DOHH2 (cell line): ENCODE results near the gene KLK12.

Source experiments
- H3F3A ChIP-seq: fragments of 200-600 bp; sonication (generic), shearing (Covaris generic); 2 replicates; pipeline ENCODE4 v1.6.0; 2016; ENCODE audit warnings: antibody characterized with exemption, mild to moderate bottlenecking; ENCODE audit not compliant: control insufficient read depth, insufficient read depth
- H3K27ac ChIP-seq: fragments of 200-600 bp; sonication (generic); 2 replicates; pipeline ENCODE4 v1.5.1; 2014; ENCODE audit warnings: low read depth, mild to moderate bottlenecking, low read length, moderate library complexity
- H3K27me3 ChIP-seq: fragments of 200-600 bp; sonication (generic); 2 replicates; pipeline ENCODE4 v1.6.1; 2014; ENCODE audit warnings: mild to moderate bottlenecking, low read length, mixed read lengths; ENCODE audit not compliant: control insufficient read depth
- H3K36me3 ChIP-seq: fragments of 200-600 bp; sonication (generic); 2 replicates; pipeline ENCODE4 v1.6.1; 2014; ENCODE audit warnings: mild to moderate bottlenecking, low read length, moderate library complexity, mixed read lengths; ENCODE audit not compliant: control insufficient read depth
- H3K4me1 ChIP-seq: fragments of 200-600 bp; sonication (generic); 2 replicates; pipeline ENCODE4 v1.6.1; 2014; ENCODE audit warnings: mild to moderate bottlenecking, low read length, mixed read lengths; ENCODE audit not compliant: control insufficient read depth
- H3K4me2 ChIP-seq: fragments of 200-600 bp; sonication (generic); 2 replicates; pipeline ENCODE4 v1.6.0; 2014; ENCODE audit warnings: mild to moderate bottlenecking, low read length, moderate library complexity
- H3K4me3 ChIP-seq: fragments of 200-600 bp; sonication (generic); 2 replicates; pipeline ENCODE4 v1.5.1; 2014; ENCODE audit warnings: mild to moderate bottlenecking, low read length, mixed read lengths
- H3K79me2 ChIP-seq: fragments of 200-600 bp; sonication (generic); 2 replicates; pipeline ENCODE4 v1.6.1; 2014; ENCODE audit warnings: mild to moderate bottlenecking, low read length, mixed read lengths; ENCODE audit not compliant: control insufficient read depth
- H3K9me2 ChIP-seq: fragments of 200-600 bp; sonication (generic); replicated peaks from 2 replicates; pipeline ENCODE4 v1.6.1; 2014; ENCODE audit warnings: mild to moderate bottlenecking, low read length, mixed read lengths; ENCODE audit not compliant: control insufficient read depth
- H3K9me3 ChIP-seq: fragments of 200-600 bp; sonication (generic); 2 replicates; pipeline ENCODE4 v1.6.1; 2014; ENCODE audit warnings: antibody characterized with exemption, low read length, mixed read lengths; ENCODE audit not compliant: control insufficient read depth, insufficient read depth
- H4K20me1 ChIP-seq: fragments of 200-600 bp; sonication (generic); 2 replicates; pipeline ENCODE4 v1.6.0; 2014; ENCODE audit warnings: low read depth, mild to moderate bottlenecking, antibody characterized with exemption, low read length, moderate library complexity; ENCODE audit not compliant: control insufficient read depth, insufficient read depth
- CTCF ChIP-seq: fragments of 200-600 bp; sonication (generic); IDR thresholded peaks from one replicate; pipeline ENCODE4 v1.5.1; 2014; ENCODE audit warnings: antibody characterized with exemption, mild to moderate bottlenecking, low read depth, low read length; ENCODE audit not compliant: poor library complexity, severe bottlenecking
- EZH2phosphoT487 ChIP-seq: fragments of 200-600 bp; sonication (generic); IDR thresholded peaks from 2 replicates; pipeline ENCODE4 v1.6.1; 2017; ENCODE audit warnings: borderline replicate concordance, mild to moderate bottlenecking, antibody characterized with exemption, low read length, moderate library complexity, mixed read lengths

The KLK12 gene

GRCh38 chr19:51082611-51083010, 47.8 kb upstream of the KLK12 start, which contains the start of gene KLK14:
TSS of gene KLK14 (minus strand) at chr19:51082887. CDS start at chr19:51082614, 273 bp downstream.
- Histone ChIP-seq H3K27me3 (no peaks in the 10 kb centered on the region), H3K27ac (no peak within 1 kb of the TSS), H3K4me3 (no peak within 1 kb of the TSS), H3K4me1 (no peaks in the 10 kb centered on the region), H4K20me1 (no peaks in the 10 kb centered on the region), H3F3A (no peaks in the 10 kb centered on the region), H3K9me2 (no peaks in the 10 kb centered on the region), H3K4me2 (no peak within 1 kb of the TSS), H3K36me3 (no peaks in the 10 kb centered on the region), H3K79me2 (no peaks in the 10 kb centered on the region), H3K9me3 (no peaks in the 10 kb centered on the region)
- TF ChIP-seq EZH2phosphoT487: no peak
- TF ChIP-seq CTCF: no peak

- H3F3A ChIP-seq: no peaks in the 10 kb centered on the region
- H3K79me2 ChIP-seq: no peaks in the 10 kb centered on the region
- TF ChIP-seq EZH2phosphoT487: no peak
- TF ChIP-seq CTCF: no peak
- no peak overlapping the region for H3K4me3 ChIP-seq
- no peaks in the 10 kb centered on the region for H3K27me3 ChIP-seq
- H3K36me3 ChIP-seq: no peaks in the 10 kb centered on the region
- no peaks in the 10 kb centered on the region for H3K9me3 ChIP-seq
- H3K27ac ChIP-seq: no peak overlapping the region
- no peaks in the 10 kb centered on the region for H3K9me2 ChIP-seq
- H3K4me1 ChIP-seq: no peaks in the 10 kb centered on the region
- no peak overlapping the region for H3K4me2 ChIP-seq
- H4K20me1 ChIP-seq: no peaks in the 10 kb centered on the region
These were observed 46.7 kb upstream of the KLK12 start for GRCh38 chr19:51081476-51081875.

- TF ChIP-seq CTCF: no peak
- TF ChIP-seq EZH2phosphoT487: no peak
- H3K9me2 ChIP-seq: no peaks in the 10 kb centered on the region
- no peaks in the 10 kb centered on the region for H3K27me3 ChIP-seq
- H3K9me3 ChIP-seq: no peaks in the 10 kb centered on the region
- H3F3A ChIP-seq: no peaks in the 10 kb centered on the region
- no peak overlapping the region for H3K4me2 ChIP-seq
- H3K4me1 ChIP-seq: no peaks in the 10 kb centered on the region
- H3K79me2 ChIP-seq: no peaks in the 10 kb centered on the region
- no peaks in the 10 kb centered on the region for H4K20me1 ChIP-seq
- no peak overlapping the region for H3K4me3 ChIP-seq
- H3K36me3 ChIP-seq: no peaks in the 10 kb centered on the region
- H3K27ac ChIP-seq: no peak overlapping the region
These were observed 44.8 kb upstream of the KLK12 start for GRCh38 chr19:51079481-51080110.
